HG02938 (cell line): Measurements from ENCODE around the gene DAZAP2.

Source experiments
- ATAC-seq: cut with Tn5 transposase; IDR thresholded peaks from one replicate; pipeline ENCODE4 v1.9.1; 2021; ENCODE audit warnings: mild to moderate bottlenecking, moderate library complexity; ENCODE audit not compliant: unreplicated experiment

Gene DAZAP2, protein sequence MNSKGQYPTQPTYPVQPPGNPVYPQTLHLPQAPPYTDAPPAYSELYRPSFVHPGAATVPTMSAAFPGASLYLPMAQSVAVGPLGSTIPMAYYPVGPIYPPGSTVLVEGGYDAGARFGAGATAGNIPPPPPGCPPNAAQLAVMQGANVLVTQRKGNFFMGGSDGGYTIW

DNA sequence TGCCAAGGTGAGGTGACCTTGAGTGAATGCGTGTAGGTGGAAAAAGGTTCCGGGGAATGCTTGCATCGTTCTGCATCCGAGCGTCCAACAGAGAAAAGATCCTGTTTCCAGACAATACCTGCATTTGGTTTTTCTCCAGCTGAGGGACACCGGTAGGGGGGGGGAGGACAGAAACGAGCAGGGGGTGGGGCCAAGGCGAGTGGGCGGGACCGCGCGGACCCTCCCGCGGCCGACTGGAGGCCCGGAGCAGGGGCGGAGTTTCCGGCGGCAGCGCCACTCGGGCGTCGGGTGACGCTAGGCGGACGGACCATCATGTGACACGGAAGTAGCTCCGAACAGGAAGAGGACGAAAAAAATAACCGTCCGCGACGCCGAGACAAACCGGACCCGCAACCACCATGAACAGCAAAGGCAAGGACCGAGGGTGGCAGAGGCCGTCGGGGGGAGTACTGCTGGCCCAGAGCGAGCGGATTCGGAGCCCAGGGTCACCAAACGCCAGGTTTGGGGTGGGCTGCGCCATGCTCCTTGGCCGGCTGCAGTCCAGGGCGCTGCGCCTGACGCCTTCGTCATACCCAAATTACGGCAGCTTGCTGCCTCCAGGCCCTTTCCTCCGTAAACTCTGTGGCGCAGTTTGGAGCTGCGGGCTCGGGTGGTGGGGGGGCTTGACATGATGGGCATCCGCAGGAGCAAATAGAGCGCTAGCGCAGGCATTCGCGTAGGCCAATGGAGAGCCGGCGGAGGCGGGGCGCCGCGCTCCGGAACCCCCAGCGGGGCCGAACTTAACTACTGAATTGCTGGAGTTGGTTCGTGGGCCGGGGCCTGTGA lies at the start of gene DAZAP2:
TSS of gene DAZAP2 (plus strand) at position 317 of the 825 bp plus-strand sequence. CDS start at position 399, 82 bp downstream.
- peak; percentile 88 for ATAC-seq

DNA sequence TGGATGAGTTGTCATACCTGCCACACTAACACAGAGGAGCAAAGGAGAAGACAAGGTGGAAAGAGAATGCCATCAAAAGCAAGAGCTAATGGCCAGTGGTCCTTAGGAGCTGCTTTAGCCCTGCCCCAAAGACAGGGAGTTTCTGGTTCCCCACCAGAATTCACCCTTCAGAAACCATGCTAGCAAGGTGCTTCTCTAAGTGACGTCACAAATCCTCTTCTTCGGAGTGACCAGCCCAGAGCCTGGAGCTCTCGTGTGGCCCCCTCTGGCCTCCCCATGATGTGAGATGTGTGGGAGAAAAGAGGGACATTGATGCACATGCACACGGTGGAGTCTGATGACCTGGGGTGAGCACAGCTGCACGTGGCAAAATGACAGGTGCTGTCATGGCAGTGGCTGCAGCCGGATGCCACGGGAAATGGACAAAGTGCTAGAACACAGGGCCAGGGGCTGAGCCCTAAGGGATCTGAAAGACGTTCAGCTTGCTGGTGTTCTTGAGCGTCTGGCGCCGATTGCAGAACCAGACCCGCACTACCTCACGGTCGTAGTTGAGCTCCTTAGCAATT lies 48.8 kb upstream of the DAZAP2 start:
- ATAC-seq: no peak

DNA sequence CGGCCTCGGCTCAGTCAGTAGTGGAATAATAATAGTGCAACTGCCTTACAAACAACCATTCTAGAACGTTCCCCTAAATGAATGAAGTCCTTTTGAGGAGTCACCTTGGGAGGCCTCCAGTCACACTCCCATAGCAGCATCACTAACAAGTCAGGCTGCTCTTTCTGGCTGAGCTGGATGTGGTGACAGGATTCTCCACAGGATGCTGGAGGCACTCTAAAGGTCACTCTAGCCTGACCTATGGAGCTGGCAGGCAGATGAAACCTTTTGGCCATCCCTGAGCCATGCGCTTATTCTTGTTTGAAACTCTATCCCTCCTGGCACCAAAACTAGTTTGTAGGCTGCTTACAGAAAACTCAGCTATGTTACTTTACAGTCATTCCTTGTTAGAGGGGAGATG lies 47.8 kb upstream of the DAZAP2 start:
- no peak for ATAC-seq

DNA sequence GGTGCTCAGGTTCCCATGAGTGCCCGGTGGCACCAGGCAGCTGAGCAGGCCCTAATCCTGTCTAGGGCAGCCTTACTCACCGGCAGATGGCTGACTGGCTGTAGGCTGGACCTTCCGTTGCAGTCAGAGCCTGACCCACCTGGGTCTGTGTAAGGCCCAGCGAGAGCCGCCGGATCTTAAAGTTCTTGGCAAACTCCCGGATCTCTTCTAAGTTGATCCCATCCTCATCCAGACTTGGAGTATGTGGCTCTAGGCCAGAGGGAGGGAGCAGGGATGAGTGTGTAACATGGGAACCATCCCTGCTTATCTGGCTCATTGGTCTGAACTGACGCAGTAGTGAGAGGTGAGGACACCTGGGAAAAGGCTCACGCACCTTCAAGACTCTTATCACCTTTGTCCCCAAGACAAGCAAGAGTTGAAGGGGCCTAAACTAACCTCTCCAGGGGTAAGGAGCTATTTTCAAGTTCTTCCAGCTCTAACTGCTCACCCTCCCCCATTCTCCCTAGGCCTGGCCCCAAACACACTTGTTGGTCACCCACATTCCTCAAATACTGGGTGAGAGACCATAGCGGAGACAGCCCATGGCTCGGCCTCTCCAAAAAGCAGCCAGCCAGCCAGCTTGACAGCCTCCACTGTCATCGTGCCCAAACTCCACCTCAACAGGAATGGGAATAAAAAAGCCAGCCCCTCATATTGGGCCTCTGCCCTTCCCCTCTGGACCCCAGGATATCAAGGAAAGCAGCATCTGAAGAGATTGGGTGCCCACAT lies 46.9 kb upstream of the DAZAP2 start:
- ATAC-seq: no peak

DNA sequence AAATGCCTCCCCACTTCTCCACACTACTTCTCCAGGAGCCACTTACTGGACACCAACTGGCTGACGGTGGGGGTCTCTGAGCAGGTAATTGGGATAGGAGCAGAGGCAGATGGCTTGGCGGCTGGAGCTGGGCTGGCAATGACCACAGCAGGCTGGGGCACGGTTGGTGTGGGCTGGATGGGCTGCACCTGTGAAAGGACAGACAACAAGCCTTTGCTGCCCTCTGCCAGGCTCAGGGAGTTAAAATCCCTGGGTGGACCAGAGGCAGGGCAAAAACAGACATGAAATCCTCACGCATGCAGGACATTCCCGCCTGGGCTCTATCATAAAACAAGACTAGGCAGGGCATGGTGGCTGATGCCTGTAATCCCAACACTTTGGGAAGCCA lies 46.3 kb upstream of the DAZAP2 start:
- no peak for ATAC-seq

DNA sequence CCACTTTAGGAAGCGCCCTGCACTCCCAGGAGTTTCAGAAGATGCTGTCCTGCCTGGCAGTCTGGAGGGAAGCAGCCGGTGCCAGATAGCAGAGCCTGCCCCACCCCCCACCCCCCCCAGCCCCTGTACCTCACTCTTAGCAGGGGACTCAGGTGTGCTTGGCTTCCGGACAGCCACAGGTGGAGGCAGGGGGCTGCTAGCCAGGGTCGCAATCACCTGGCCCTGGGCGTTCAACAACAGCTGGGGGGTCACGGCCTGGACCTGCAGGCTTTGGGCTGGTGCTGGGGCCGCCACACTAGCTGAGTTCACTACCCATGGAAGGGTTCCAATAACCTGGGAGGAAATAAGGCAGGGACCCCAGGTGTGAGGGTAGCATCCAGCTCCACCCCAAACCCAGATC lies 42.8 kb upstream of the DAZAP2 start:
- no peak for ATAC-seq

DNA sequence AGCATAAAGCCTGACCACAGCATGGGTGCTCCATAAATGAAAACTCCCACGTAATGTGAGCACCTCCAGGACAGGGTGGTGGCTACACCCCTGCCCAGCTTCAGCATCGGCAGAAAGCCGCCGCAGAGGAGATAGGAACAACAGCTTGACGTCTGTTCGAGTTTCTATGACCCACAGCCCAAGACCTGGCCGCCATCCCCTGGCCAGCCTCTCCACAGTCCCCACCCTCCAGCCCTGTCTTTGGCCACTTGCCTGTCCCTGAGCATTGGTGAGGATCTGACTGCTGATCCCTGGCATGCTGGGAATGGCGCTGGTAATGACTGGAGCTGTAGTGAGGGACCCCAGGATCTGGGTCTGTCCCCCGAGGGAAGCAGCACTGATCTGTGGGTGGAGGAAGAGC lies 42.1 kb upstream of the DAZAP2 start:
- ATAC-seq: no peak

DNA sequence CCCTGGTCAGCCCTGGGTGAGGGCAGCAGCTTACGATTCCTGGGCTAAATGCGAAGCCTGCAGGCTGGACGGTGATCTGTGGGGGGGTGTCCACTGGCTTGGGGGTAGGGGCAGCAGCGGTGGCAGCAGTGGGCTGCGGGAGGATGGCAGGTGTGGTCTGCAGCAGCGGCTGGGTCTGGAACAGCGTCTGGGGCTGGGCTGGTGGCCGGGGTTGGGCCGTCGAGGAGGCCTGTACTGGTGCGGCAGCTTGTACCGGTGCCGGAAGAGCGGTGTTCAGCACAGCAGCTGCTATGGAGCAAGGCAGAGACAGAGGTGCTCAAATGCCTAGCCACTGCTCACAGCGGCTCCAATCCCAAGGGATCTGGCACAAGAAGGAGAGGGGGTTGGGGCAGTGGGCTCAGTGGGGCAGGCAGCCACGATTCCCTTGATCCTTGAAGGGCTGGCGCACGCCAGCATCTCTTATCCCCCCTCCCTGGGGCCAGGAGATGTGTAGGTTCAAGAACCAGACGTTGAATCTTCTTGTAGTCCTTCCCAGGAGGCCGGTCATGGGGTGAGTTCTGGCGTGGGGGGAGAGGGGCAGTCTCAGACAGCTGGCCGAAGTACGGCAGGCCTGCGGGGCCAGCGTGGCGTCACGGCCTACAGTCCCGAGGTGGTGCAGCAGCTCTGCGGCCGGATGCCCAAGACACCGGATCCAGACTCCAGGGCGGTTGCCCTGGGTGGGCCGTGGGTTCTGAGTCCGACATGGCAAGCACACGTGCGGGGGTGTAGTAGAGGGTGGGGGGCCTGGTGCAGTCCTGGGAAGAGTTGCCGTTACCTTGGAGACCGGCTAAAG lies 40.7 kb upstream of the DAZAP2 start:
- ATAC-seq: no peak

DNA sequence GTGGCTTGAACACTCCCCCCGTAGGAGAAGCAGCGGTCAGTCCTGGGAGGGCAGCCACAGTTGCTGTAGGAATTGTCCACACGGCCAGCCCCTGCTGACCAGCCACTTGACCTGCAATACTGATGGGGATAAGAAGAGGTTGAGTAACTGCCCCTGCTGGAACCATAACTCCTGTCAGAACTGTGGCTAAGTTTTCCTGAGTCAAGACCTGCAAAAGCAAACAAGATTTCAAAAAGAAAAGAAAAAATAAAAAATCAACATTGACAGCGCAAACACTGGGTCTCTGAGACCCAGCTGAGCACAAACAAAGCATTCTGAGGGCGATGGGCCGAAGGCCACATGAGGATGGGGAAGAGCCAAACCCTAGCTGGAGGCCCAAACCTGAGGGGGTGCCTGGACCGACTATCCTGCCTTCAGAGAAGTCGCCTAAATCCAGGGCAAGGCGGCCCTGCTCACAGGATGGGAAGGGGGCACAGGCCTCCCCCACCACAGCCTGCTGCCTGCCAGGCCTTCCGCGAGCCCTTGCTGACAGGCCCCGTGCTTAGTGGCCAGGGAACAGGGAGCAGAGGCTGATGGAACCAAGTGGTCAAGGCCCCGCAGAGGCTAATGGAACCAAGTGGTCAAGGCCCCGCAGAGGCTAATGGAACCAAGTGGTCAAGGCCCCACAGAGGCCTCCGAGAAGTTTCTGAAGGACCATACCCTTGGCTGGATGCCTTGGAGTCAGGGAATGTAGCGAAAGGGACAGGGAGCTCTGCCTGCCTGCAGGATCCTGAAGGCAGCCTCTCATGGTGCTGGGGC lies 39.9 kb upstream of the DAZAP2 start:
- no peak for ATAC-seq

DNA sequence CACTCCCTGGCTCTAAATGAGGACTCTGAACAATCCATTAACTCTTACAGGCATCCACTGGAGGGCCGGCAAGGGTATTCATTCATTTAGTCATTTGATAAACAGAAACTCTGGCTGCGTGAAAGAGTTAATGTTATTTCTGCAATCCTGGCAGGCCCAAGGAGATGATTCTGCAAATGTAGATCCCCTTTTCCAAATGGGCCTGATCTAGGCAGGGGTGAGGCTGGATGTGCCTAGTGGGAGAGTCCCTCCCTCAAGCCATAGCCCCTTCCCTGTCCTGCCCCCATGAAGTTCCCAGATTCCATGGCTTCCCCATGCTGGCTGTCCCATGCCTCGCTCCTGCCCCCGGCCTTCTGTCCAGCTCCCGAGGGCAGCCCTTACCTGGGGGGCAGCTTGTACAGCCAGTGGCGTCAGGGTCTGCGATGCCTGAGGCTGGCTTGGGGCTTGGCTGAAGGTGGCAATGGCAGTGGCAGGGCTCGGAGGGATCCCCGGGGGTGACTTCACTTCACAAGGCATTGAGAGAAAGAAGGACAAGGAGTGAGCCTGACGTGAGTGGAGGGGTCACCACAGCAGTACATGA lies 39.2 kb upstream of the DAZAP2 start:
- no peak for ATAC-seq

DNA sequence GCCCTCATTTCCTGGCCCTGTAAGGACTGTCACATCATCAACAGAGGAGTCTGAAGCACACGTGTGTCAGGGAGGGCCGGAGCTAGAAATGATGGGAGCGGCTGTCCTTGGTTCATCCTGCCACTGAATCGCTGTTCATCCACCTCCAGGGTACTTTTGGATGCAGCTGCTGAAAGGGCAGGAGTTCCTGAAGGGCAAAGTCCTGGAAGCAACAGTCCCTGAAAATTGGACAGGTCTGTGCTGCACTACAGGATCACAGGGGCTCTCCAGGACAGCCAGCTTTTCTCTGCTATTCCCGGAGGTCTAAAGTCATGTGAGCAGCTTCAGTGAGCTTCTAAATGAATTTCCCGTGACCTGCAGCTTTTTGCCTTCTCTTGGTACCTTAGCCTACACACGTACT lies 38.5 kb upstream of the DAZAP2 start:
- ATAC-seq: no peak

DNA sequence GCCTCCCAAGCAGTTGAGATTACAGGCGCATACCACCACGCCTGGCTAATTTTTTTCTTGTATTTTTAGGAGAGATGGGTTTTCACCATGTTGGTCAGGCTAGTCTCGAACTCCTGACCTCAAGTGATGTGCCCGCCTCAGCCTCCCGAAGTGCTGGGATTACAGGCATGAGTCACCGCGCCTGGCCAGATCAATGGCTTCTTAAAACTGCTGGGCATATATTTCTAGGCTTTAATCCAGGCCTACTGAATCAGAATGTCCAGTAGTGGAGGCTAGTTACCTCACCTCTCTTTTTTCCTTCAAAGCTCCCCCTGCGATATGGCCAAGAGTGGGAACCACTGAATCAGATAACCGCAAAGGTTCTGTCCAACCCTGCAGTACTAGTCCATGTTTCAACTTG lies 37.8 kb upstream of the DAZAP2 start:
- ATAC-seq: no peak

DNA sequence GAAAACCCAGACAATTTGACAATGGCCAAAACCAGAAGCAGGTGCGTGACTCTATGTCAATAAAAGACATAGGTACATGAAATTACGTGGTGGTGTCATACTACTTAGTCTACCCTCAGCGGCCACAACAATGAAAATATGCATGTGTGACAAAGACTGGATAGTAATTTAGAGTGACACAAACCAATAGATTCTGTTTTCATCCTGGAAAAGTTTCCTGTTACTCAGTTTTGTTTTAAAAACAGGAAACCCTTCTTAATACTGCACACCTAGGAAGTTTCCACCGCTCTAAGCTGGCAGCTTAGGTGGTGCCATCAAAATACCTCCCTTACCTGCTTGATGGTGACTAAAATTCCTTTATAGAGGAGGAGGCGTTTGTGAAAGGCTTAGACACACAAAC lies 35.9 kb upstream of the DAZAP2 start:
- ATAC-seq: no peak

DNA sequence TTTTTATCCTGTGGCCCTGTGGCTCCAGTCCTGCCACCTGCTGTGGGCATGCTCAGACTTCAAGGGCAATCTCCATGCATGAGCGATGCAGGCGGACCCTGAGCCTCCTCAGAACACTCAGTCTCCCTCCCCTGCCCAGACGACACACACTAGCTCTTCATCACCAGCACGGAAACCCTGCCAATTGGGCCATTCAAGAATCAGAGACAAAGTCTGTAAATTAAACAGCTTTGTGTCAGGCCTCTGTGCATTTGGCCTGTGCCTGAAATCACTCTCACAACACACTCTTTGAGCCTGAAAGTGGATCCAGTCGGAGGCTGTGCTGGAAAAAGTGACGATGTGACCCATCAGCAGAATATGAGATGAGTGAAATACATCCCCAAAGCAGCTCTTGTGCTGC lies 33.3 kb upstream of the DAZAP2 start:
- ATAC-seq: no peak

DNA sequence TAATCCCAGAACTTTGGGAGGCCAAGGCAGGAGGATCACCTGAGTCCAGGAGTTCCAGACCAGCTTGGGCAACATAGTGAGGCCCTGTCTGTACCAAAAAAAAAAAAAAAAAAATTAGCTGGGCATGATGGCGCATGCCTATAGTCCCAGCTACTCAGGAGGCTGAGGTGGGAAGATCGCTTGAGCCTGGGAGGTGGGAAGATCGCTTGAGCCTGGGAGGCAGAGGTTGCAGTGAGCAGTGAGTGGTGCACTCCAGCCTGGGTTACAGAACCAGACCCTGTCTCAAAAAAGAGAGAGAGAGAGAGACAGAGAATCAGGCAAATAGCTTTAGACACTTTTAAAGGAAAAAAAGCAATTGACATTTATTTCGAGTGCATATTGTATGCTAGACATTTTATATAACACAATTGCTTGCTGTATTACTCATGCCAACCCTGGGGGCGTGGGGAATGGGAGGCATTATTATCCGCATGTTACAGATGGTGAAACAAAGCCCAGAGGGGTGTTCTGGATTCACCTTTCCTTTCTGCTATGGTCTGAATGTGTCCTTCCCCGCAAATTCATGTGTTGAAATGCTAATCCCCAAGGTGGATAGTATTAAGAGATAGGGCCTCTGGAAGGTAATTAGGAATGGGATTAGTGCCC lies 30.5 kb upstream of the DAZAP2 start:
- ATAC-seq: no peak

DNA sequence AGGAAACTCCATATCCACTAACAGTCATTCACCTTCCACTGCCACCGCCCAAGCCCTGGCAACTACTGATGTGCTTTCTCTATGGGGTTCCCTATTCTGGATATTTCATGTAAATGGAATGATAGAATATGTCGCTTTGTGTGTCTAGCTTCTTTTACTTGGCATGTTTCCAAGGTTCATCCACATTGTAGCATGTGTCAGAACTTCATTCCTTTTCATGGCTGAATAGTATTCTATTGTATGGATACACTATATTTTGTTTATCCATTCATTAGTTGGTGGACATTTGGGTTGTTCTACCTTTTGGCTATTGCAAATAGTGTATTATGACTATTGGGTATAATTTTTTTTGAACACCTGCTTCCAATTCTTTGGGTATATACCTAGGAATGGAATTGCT lies 29.4 kb upstream of the DAZAP2 start:
- ATAC-seq: no peak

DNA sequence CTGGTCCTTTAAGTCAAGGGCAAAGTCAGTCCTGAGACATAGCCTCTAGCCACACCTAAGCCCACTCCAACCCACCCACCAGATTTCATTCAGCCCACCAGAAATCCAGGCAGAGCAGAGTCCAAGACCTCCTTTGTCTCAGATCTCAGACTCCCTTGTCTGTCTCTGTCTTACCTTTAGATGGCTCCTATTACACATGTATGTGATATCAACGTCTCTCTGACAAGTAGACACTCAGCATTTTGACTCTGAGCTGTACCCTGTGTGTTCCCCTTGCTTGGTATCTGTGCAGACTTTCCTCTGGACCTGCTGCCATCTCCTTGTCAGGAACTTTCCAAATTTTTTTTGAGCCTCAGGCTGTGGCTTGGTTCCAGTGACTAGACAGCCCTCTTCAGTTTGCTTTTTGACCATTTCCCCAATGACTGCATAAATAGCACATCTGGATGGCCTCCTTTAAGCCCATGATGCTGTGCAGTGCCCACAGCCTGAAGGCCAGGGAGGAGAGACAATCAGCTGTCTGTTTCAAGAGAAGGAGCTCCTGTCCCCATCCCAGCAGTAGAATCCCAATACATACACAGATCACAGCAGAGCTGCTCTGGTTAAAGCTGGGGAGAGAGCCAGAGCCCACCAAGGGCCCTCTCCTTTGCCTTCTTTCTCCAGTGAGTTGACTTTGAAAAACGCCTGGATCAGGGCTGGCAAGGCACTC lies 27.8 kb upstream of the DAZAP2 start:
- no peak for ATAC-seq

DNA sequence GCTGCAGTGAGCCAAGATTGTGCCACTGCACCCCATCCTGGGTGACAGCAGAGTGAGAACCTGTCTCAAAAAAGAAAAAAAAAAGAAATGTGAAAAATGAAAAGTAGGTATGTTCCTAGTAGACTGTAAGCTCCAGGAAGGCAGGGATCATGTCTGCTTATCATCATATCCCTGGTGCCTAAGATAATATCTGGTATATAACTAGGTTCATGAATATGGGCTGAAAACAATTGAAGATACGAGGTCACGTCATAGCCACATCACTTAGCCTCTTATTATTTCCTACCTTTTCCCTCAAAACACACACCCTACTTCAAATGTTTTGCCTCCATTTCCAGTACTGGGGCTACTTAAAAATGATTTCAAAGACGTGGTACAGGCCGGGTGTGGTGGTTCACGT lies 23.7 kb upstream of the DAZAP2 start:
- ATAC-seq: no peak

DNA sequence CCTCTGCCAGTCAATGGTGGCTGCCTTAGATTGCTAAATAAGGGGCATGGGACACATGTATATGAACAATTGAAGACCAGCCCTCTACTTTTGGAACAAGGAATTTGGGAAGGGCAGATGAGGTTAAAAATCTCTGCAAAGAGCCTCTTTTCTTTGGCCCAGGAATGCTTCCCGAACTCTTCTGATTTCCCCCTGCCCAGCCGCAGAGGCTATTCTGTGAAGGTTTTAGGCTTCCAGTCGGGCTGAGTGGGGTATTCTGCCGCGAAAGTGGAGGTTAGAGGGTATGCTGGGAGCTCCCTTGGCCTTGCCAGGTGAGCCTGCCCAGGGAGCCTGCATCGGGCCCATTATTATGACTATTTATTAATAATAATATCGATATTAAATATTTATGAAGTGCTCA lies 22.0 kb upstream of the DAZAP2 start:
- no peak for ATAC-seq
